T-helper 17 cell (primary cell): ENCODE measurements around the gene GNG12. TPM values are rescaled to one million over a fixed set of nuclear protein-coding genes. Genes with fewer than 3 reads are reported as not detected.

Experiments
- ATAC-seq: fragments of 150-1000 bp; cut with Tn5 transposase; 2 replicates; pipeline ENCODE4 v1.10.0; 2021; ENCODE audit warnings: mild to moderate bottlenecking, moderate library complexity
- DNase-seq, 3 donors: peaks; one replicate each; pipeline versions ENCODE4 v3.0.0 to v3.0.0-alpha.2; 2020 to 2021
- H3K9me3 ChIP-seq: one replicate; pipeline ENCODE4 v1.7.0; 2013; ENCODE audit warnings: low read length, mild to moderate bottlenecking; ENCODE audit not compliant: control insufficient read depth, poor library complexity, severe bottlenecking
- H3K27ac Mint-ChIP-seq: one replicate; pipeline ENCODE4 v1.8.0; 2022; ENCODE audit warnings: mild to moderate bottlenecking, moderate library complexity, mixed read lengths
- H3K27me3 Mint-ChIP-seq: one replicate; pipeline ENCODE4 v1.8.0; 2022; ENCODE audit warnings: mixed read lengths
- H3K36me3 Mint-ChIP-seq: one replicate; pipeline ENCODE4 v1.8.0; 2022; ENCODE audit warnings: low read depth, mixed read lengths
- H3K4me1 Mint-ChIP-seq: one replicate; pipeline ENCODE4 v1.8.0; 2022; ENCODE audit warnings: mild to moderate bottlenecking, mixed read lengths
- H3K4me3 Mint-ChIP-seq: one replicate; pipeline ENCODE4 v1.8.0; 2022; ENCODE audit warnings: mild to moderate bottlenecking, moderate library complexity, mixed read lengths
- total RNA-seq, 4 donors: library from RNA in 2 of 4; stranded (reverse) in 2 of 4; gene quantifications; one replicate each; pipeline ENCODE4 v1.2.3 and lab custom pipeline; 2022 to 2026

GNG12 gene
- total RNA-seq, 2 donors from 2014 or later: not detected

- no peak for DNase-seq
- ATAC-seq: no peak
- Mint-ChIP-seq H3K27ac (no peak overlapping the region), H3K4me3 (no peak overlapping the region), H3K27me3 (peaks cover 33% of the 10 kb centered on the region), H3K36me3 (no peaks in the 10 kb centered on the region), H3K4me1 (peaks cover 3% of the 10 kb centered on the region)
- H3K9me3 ChIP-seq: no peaks in the 10 kb centered on the region
Observed at GRCh38 chr1:67817319-67817718, 15.9 kb downstream of the GNG12 start.

GRCh38 chr1:67816506-67816905 is 16.8 kb downstream of the GNG12 start:
- H3K9me3 ChIP-seq: no peaks in the 10 kb centered on the region
- Mint-ChIP-seq H3K4me1 (peaks cover 3% of the 10 kb centered on the region), H3K4me3 (no peak overlapping the region), H3K27ac (no peak overlapping the region), H3K36me3 (no peaks in the 10 kb centered on the region), H3K27me3 (peaks cover 31% of the 10 kb centered on the region)
- no peak for ATAC-seq
- no peak for DNase-seq

- no peaks in the 10 kb centered on the region for H3K36me3 Mint-ChIP-seq
- no peak overlapping the region for H3K4me3 Mint-ChIP-seq
- no peak overlapping the region for H3K27ac Mint-ChIP-seq
- peaks cover 27% of the 10 kb centered on the region for H3K27me3 Mint-ChIP-seq
- ATAC-seq: no peak
- DNase-seq: no peak
- H3K9me3 ChIP-seq: no peaks in the 10 kb centered on the region
- H3K4me1 Mint-ChIP-seq: peaks cover 3% of the 10 kb centered on the region
Observed at GRCh38 chr1:67816095-67816475, 17.2 kb downstream of the GNG12 start.

- Mint-ChIP-seq H3K4me3 (no peak overlapping the region), H3K4me1 (peaks cover 3% of the 10 kb centered on the region), H3K27ac (no peak overlapping the region)
Observed at GRCh38 chr1:67815303-67816094, 17.8 kb downstream of the GNG12 start.

GRCh38 chr1:67814121-67814772 is 19.0 kb downstream of the GNG12 start:
- ATAC-seq: no peak
- Mint-ChIP-seq H3K36me3 (no peaks in the 10 kb centered on the region), H3K4me1 (peaks cover 3% of the 10 kb centered on the region), H3K27me3 (peaks cover 16% of the 10 kb centered on the region), H3K4me3 (no peak overlapping the region), H3K27ac (no peak overlapping the region)
- H3K9me3 ChIP-seq: no peaks in the 10 kb centered on the region
- no peak for DNase-seq

More at GRCh38 chr1:67815303-67816094, 17.8 kb downstream of the GNG12 start:
- Mint-ChIP-seq H3K36me3 (no peaks in the 10 kb centered on the region), H3K27me3 (peaks cover 24% of the 10 kb centered on the region)
- no peaks in the 10 kb centered on the region for H3K9me3 ChIP-seq
- DNase-seq (no peak), ATAC-seq (no peak)

- no peak for ATAC-seq
- H3K27me3 Mint-ChIP-seq: peaks cover 10% of the 10 kb centered on the region
- no peaks in the 10 kb centered on the region for H3K9me3 ChIP-seq
- H3K36me3 Mint-ChIP-seq: no peaks in the 10 kb centered on the region
- no peak overlapping the region for H3K27ac Mint-ChIP-seq
- no peak overlapping the region for H3K4me3 Mint-ChIP-seq
- no peak for DNase-seq
- no peaks in the 10 kb centered on the region for H3K4me1 Mint-ChIP-seq
Observed at GRCh38 chr1:67812226-67812625, 21.0 kb downstream of the GNG12 start.

- Mint-ChIP-seq H3K4me1 (no peaks in the 10 kb centered on the region), H3K4me3 (no peak overlapping the region), H3K36me3 (no peaks in the 10 kb centered on the region), H3K27me3 (peaks cover 10% of the 10 kb centered on the region), H3K27ac (no peak overlapping the region)
- DNase-seq: no peak
- ATAC-seq: no peak
- no peaks in the 10 kb centered on the region for H3K9me3 ChIP-seq
Observed at GRCh38 chr1:67811781-67812180, 21.5 kb downstream of the GNG12 start.

- Mint-ChIP-seq H3K36me3 (peaks cover 4% of the 10 kb centered on the region), H3K27ac (no peak overlapping the region), H3K27me3 (peaks cover 18% of the 10 kb centered on the region), H3K4me1 (no peaks in the 10 kb centered on the region), H3K4me3 (no peak overlapping the region)
- no peaks in the 10 kb centered on the region for H3K9me3 ChIP-seq
- ATAC-seq (no peak), DNase-seq (no peak)
Observed at GRCh38 chr1:67809887-67810286, 23.4 kb downstream of the GNG12 start.

GRCh38 chr1:67807282-67807681 is 26.0 kb downstream of the GNG12 start:
- no peak for DNase-seq
- Mint-ChIP-seq H3K36me3 (peaks cover 4% of the 10 kb centered on the region), H3K27ac (no peak overlapping the region), H3K27me3 (peaks cover 42% of the 10 kb centered on the region), H3K4me3 (no peak overlapping the region), H3K4me1 (no peaks in the 10 kb centered on the region)
- no peaks in the 10 kb centered on the region for H3K9me3 ChIP-seq
- ATAC-seq: no peak

- ATAC-seq (no peak), DNase-seq (no peak)
- H3K9me3 ChIP-seq: no peaks in the 10 kb centered on the region
- H3K27ac Mint-ChIP-seq: no peak overlapping the region
- no peaks in the 10 kb centered on the region for H3K4me1 Mint-ChIP-seq
- no peak overlapping the region for H3K4me3 Mint-ChIP-seq
- peaks cover 60% of the 10 kb centered on the region for H3K27me3 Mint-ChIP-seq
- H3K36me3 Mint-ChIP-seq: peaks cover 4% of the 10 kb centered on the region
Observed at GRCh38 chr1:67804710-67805109, 28.6 kb downstream of the GNG12 start.

GRCh38 chr1:67803380-67804279 is 29.6 kb downstream of the GNG12 start:
- no peaks in the 10 kb centered on the region for H3K4me1 Mint-ChIP-seq
- no peak overlapping the region for H3K27ac Mint-ChIP-seq
- peaks cover 4% of the 10 kb centered on the region for H3K36me3 Mint-ChIP-seq
- H3K9me3 ChIP-seq: no peaks in the 10 kb centered on the region
- no peak overlapping the region for H3K4me3 Mint-ChIP-seq
- peaks cover 55% of the 10 kb centered on the region for H3K27me3 Mint-ChIP-seq
- DNase-seq (no peak), ATAC-seq (no peak)

GRCh38 chr1:67802565-67802964 is 30.7 kb downstream of the GNG12 start:
- peaks cover 4% of the 10 kb centered on the region for H3K36me3 Mint-ChIP-seq
- no peak for DNase-seq
- H3K9me3 ChIP-seq: no peaks in the 10 kb centered on the region
- H3K4me3 Mint-ChIP-seq: no peak overlapping the region
- no peaks in the 10 kb centered on the region for H3K4me1 Mint-ChIP-seq
- H3K27ac Mint-ChIP-seq: no peak overlapping the region
- peaks cover 65% of the 10 kb centered on the region for H3K27me3 Mint-ChIP-seq
- ATAC-seq: no peak

- Mint-ChIP-seq H3K4me1 (no peaks in the 10 kb centered on the region), H3K4me3 (no peak overlapping the region), H3K36me3 (peaks cover 4% of the 10 kb centered on the region), H3K27ac (no peak overlapping the region), H3K27me3 (peaks cover 69% of the 10 kb centered on the region)
- DNase-seq: no peak
- no peaks in the 10 kb centered on the region for H3K9me3 ChIP-seq
- ATAC-seq: no peak
Observed at GRCh38 chr1:67801903-67802302, 31.4 kb downstream of the GNG12 start.
